Endothelial cell of umbilical vein (primary cell): ENCODE results near the gene TDRD5. TPM values are rescaled to one million over a fixed set of nuclear protein-coding genes. Genes with fewer than 3 reads are reported as not detected.

Experiments
- BruUV-seq: library from RNA; stranded (reverse); fragments of 400-500 nt; replicated peaks from 2 replicates; lab custom pipeline; 2021; lab: Mats Ljungman, UMichigan
- CTCF ChIA-PET: fragments of 300-600, 350-600 bp; sonication (Branson Sonifier 250); formaldehyde crosslinking; loops from one replicate; lab custom pipeline; 2021; ENCODE audit warnings: antibody characterized with exemption, inconsistent platforms; lab: Charles Lee
- POLR2A ChIA-PET: fragments of 300-600, 350-600 bp; sonication (Branson Sonifier 250); formaldehyde crosslinking; loops from one replicate; lab custom pipeline; 2021; ENCODE audit warnings: antibody characterized with exemption, inconsistent platforms; lab: Charles Lee
- DNase-seq: peaks from one replicate; pipeline ENCODE4 v3.0.0-alpha.2; 2011; ENCODE audit warnings: low read depth, low spot score
- FAIRE-seq: peaks from 2 replicates; lab custom pipeline; 2011; peaks lifted over from hg19 to GRCh38; lab: Jason Lieb, UNC
- H2AFZ ChIP-seq: 2 replicates; pipeline ENCODE4 v1.6.0; 2012; ENCODE audit warnings: low read depth, low read length, control low read depth, inconsistent platforms
- H3K27ac ChIP-seq: 2 replicates; pipeline ENCODE4 v1.5.1; 2011; ENCODE audit warnings: low read depth, mild to moderate bottlenecking, control low read depth, low read length, moderate library complexity; ENCODE audit not compliant: insufficient read depth
- H3K27me3 ChIP-seq, 2 experiments: 2 replicates each; pipeline versions ENCODE4 v1.6.0 to v1.6.1; 2011; ENCODE audit warnings: low read length in 2 of 2, mixed read lengths in 1 of 2; ENCODE audit not compliant: control insufficient read depth in 2 of 2, insufficient read depth in 2 of 2
- H3K36me3 ChIP-seq, 2 experiments: 2 replicates in 1 of 2; 3 replicates in 1 of 2; pipeline ENCODE4 v1.5.1; 2011; ENCODE audit warnings: low read length in 2 of 2, mild to moderate bottlenecking in 1 of 2, moderate library complexity in 1 of 2; ENCODE audit not compliant: control insufficient read depth in 2 of 2, insufficient read depth in 2 of 2; ENCODE audit errors: extremely low read depth in 1 of 2
- H3K4me1 ChIP-seq: 3 replicates; pipeline ENCODE4 v1.5.1; 2011; ENCODE audit warnings: mild to moderate bottlenecking, low read length; ENCODE audit not compliant: control insufficient read depth, insufficient read depth; ENCODE audit errors: extremely low read depth
- H3K4me2 ChIP-seq: 2 replicates; pipeline ENCODE4 v1.6.1; 2011; ENCODE audit warnings: low read length, control low read depth, mixed read lengths; ENCODE audit not compliant: insufficient read depth
- H3K4me3 ChIP-seq, 3 experiments: fragments of 200-600 bp in 1 of 3; sonication (generic), shearing (Covaris generic) in 1 of 3; replicated peaks in 1 of 3; 2 replicates each; pipeline ENCODE4 v1.5.1; 2011 to 2016; ENCODE audit warnings: control low read depth in 3 of 3, low read length in 3 of 3, mild to moderate bottlenecking in 2 of 3, inconsistent platforms in 1 of 3, low read depth in 1 of 3, moderate library complexity in 1 of 3; ENCODE audit not compliant: insufficient read depth in 1 of 3
- H3K79me2 ChIP-seq: 2 replicates; pipeline ENCODE4 v1.6.0; 2012; ENCODE audit warnings: low read length, inconsistent platforms; ENCODE audit not compliant: control insufficient read depth, insufficient read depth
- H3K9ac ChIP-seq: replicated peaks from 2 replicates; pipeline ENCODE3; 2011; ENCODE audit warnings: low read length, control low read depth; ENCODE audit not compliant: insufficient read depth; ENCODE audit errors: extremely low read depth
- H3K9me1 ChIP-seq: replicated peaks from 3 replicates; pipeline ENCODE4 v1.6.0; 2011; ENCODE audit warnings: mild to moderate bottlenecking, low read length; ENCODE audit not compliant: control insufficient read depth, insufficient read depth; ENCODE audit errors: extremely low read depth
- H3K9me3 ChIP-seq: replicated peaks from 2 replicates; pipeline ENCODE4 v1.5.1; 2012; ENCODE audit warnings: low read length, inconsistent platforms; ENCODE audit not compliant: control insufficient read depth, insufficient read depth
- H4K20me1 ChIP-seq: replicated peaks from 2 replicates; pipeline ENCODE3; 2011; ENCODE audit warnings: mild to moderate bottlenecking, low read length; ENCODE audit not compliant: control insufficient read depth, insufficient read depth; ENCODE audit errors: extremely low read depth
- CTCF ChIP-seq, 2 donors: IDR thresholded peaks; 1 replicate in 1 of 2; 2 replicates in 1 of 2; pipeline ENCODE4 v1.5.1; 2011; ENCODE audit warnings: low read length in 2 of 2, mild to moderate bottlenecking in 2 of 2, moderate library complexity in 2 of 2, control low read depth in 1 of 2, inconsistent platforms in 1 of 2, low read depth in 1 of 2; ENCODE audit not compliant: insufficient read depth in 1 of 2; ENCODE audit errors: extremely low read depth in 1 of 2
- EZH2 ChIP-seq: IDR thresholded peaks from 2 replicates; pipeline ENCODE4 v1.6.1; 2012; ENCODE audit warnings: borderline replicate concordance, low read depth, mild to moderate bottlenecking, moderate library complexity, low read length, inconsistent platforms; ENCODE audit not compliant: severe bottlenecking
- FOS ChIP-seq: IDR thresholded peaks from 2 replicates; pipeline ENCODE4 v1.6.1; 2011; ENCODE audit warnings: mild to moderate bottlenecking, low read length, moderate library complexity, borderline replicate concordance; ENCODE audit not compliant: insufficient read depth
- GATA2 ChIP-seq: IDR thresholded peaks from 2 replicates; pipeline ENCODE4 v1.7.0; 2011; ENCODE audit warnings: low read depth, mild to moderate bottlenecking, moderate library complexity, mixed read lengths, low read length; ENCODE audit not compliant: insufficient read length, insufficient read depth
- JUN ChIP-seq: IDR thresholded peaks from 2 replicates; pipeline ENCODE4 v1.6.1; 2011; ENCODE audit warnings: borderline replicate concordance, low read depth; ENCODE audit not compliant: insufficient read length, insufficient read depth
- MYC ChIP-seq: IDR thresholded peaks from one replicate; pipeline ENCODE4 v1.6.1; 2011; ENCODE audit warnings: mild to moderate bottlenecking, low read depth, low read length
- POLR2A ChIP-seq: IDR thresholded peaks from 2 replicates; pipeline ENCODE4 v1.6.1; 2012; ENCODE audit warnings: low read depth, mild to moderate bottlenecking, control low read depth, low read length
- POLR2AphosphoS5 ChIP-seq: IDR thresholded peaks from 2 replicates; pipeline ENCODE4 v1.6.1; 2012; ENCODE audit warnings: low read depth, mild to moderate bottlenecking, control low read depth, low read length, moderate library complexity; ENCODE audit not compliant: insufficient read depth
- dilution Hi-C: fragments of 300-500 bp; cut with MboI; formaldehyde crosslinking; loops from one replicate; pipeline ENCODE4 v1.15.0; 2019; ENCODE audit warnings: low sequenced_read_pairs; ENCODE audit not compliant: extremely low pct_ligation_motif_present
- intact Hi-C: fragments of 100-400 bp; cut with micrococcal nuclease; formaldehyde crosslinking; loops from one replicate; pipeline ENCODE4 v1.10.0; 2022
- polyA plus RNA-seq, 4 experiments: library from polyadenylated mRNA; depleted of rRNA in 3 of 4; stranded (reverse) in 3 of 4; unstranded in 1 of 4; fragments of >200 nt; gene quantifications; 2 replicates each; pipeline versions ENCODE4 v1.2.1 to v1.2.3, GENCODE V29; 2011 to 2012; ENCODE audit warnings: missing spikeins in 1 of 4
- total RNA-seq: library from RNA; stranded (reverse); gene quantifications from 2 replicates; pipeline ENCODE4 v1.2.3, GENCODE V29; 2021
- TF ChIP-seq, protein P1 (sequence below): IDR thresholded peaks from 2 replicates; pipeline ENCODE4 v1.6.1; 2011; ENCODE audit not compliant: insufficient read depth, insufficient read length

Gene TDRD5
- total and polyA plus RNA-seq, 2 donors (not counting 3 experiments of a cell fraction or from before 2014, with no cell fraction given): not detected

- H3K9me3 ChIP-seq: no peaks in the 10 kb centered on the region
- no TSS peak for BruUV-seq
- CTCF ChIA-PET: interaction anchor here (1.1 kb wide), 1 partner anchor 233 kb away, joined by 3 read pairs; no protein-coding TSS in a partner anchor
- H3K4me3 ChIP-seq: no peak overlapping the region
- peaks cover 36 to 47% of the 10 kb centered on the region in 2 experiments for H3K27me3 ChIP-seq
- no peak overlapping the region for H3K4me2 ChIP-seq
- no peak for FAIRE-seq
- H3K36me3 ChIP-seq: no peaks in the 10 kb centered on the region
- TF ChIP-seq POLR2A: no peak
- TF ChIP-seq POLR2AphosphoS5: no peak
- no peak for TF ChIP-seq GATA2
- TF ChIP-seq FOS: no peak
- no peaks in the 10 kb centered on the region for H4K20me1 ChIP-seq
- dilution Hi-C loops (no loop called here), intact Hi-C loops (no loop called here)
- H3K79me2 ChIP-seq: no peaks in the 10 kb centered on the region
- POLR2A ChIA-PET: no interaction called here
- no peaks in the 10 kb centered on the region for H3K4me1 ChIP-seq
- H3K9me1 ChIP-seq: no peaks in the 10 kb centered on the region
- DNase-seq: no peak
- H2AFZ ChIP-seq: no peak overlapping the region
- no peak overlapping the region for H3K9ac ChIP-seq
- no peak overlapping the region for H3K27ac ChIP-seq
Observed at GRCh38 chr1:179576509-179576908, 15.1 kb upstream of the TDRD5 start.

DNA sequence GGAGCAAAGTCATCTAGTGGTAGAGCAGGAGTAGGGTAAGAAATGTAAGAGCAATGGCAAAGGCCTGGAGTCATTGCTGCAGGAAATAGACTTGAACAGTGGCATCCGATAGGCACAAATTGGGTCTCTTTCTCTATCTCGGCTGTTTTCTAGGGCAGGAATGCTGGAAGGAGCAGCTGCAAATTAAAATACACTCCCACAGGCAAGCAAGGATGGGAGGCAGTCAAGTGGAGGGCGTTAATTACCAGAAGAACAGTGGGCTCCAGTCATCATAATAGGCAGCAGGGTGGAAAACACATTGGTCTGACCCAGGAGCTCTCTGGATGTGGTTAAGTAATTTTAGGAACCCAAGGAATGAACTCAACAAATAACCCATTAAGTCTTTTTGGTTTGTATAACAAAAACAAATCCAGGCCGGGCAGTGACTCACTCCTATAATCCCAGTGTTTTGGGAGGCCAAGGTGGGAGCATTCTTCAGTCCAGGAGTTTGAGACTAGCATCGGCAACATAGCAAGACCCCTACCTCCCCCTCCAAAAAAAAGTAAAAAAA lies 7.8 kb upstream of the TDRD5 start:
- Histone ChIP-seq H3K9me1 (no peaks in the 10 kb centered on the region), H3K9me3 (no peaks in the 10 kb centered on the region), H2AFZ (no peak overlapping the region), H3K4me1 (no peaks in the 10 kb centered on the region), H3K4me2 (no peak overlapping the region), H3K79me2 (no peaks in the 10 kb centered on the region), H3K27ac (no peak overlapping the region), H4K20me1 (no peaks in the 10 kb centered on the region), H3K9ac (no peak overlapping the region), H3K27me3 (peaks cover 12 to 25% of the 10 kb centered on the region in 2 experiments), H3K36me3 (no peaks in the 10 kb centered on the region), H3K4me3 (no peak overlapping the region)
- DNase-seq: no peak
- dilution Hi-C loops: no loop called here
- POLR2A ChIA-PET: no interaction called here
- intact Hi-C loops: no loop called here
- BruUV-seq: no TSS peak
- CTCF ChIA-PET: no interaction called here
- TF ChIP-seq FOS (no peak), CTCF (IDR thresholded peaks at IDR 0.05; ENCODE audit: extremely low read depth in 1 of 2, insufficient read depth in 1 of 2, low read depth in 1 of 2, low read length in 2 of 2) (no peak), JUN (no peak), POLR2A (no peak), EZH2 (no peak), POLR2AphosphoS5 (no peak), GATA2 (no peak), MYC (no peak)
- TF ChIP-seq, protein P1, sequence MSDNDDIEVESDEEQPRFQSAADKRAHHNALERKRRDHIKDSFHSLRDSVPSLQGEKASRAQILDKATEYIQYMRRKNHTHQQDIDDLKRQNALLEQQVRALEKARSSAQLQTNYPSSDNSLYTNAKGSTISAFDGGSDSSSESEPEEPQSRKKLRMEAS: no peak
- no peak for FAIRE-seq
